ENCODE measurements around the gene CLNS1A. TPM values are rescaled to one million over a fixed set of nuclear protein-coding genes. Genes with fewer than 3 reads are reported as not detected.

CLNS1A gene
- total RNA-seq, result 119 and 144 TPM in 2 replicates

GRCh38 chr11:77637345-77638165 lies at the start of gene CLNS1A:
CLNS1A (minus strand) TSS chr11:77637794; CDS start chr11:77637714, 80 bp downstream.

GRCh38 chr11:77589521-77590193 lies 47.9 kb downstream of the CLNS1A start, which contains the start of gene AQP11:
AQP11 (plus strand) TSS chr11:77589953; CDS start chr11:77589993, 40 bp downstream.

Other genes with a start within 250 kb of the CLNS1A start
- 25.8 and 35.1 TPM in 2 replicates for gene PAK1, start 163.7 kb downstream of the CLNS1A start, total RNA-seq
- gene AQP11, start 47.8 kb downstream of the CLNS1A start, total RNA-seq, result 0.40 and 0.56 TPM in 2 replicates
- 39.9 and 46.7 TPM in 2 replicates for gene RSF1, start 182.9 kb upstream of the CLNS1A start, total RNA-seq
- 116 and 166 TPM in 2 replicates for gene AAMDC, start 183.3 kb upstream of the CLNS1A start, total RNA-seq